HL-60/S4 treated with retinoic acid at 250 ng/mL for 4 days and 3 days (cell line): Measurements from ENCODE around the gene SGK2.
"Not testable (repeated sequence)": the region's sequence is repeated elsewhere in the genome, so short reads cannot be mapped to it uniquely, and the experiment has no call there.

Experiments
- in situ Hi-C: fragments of 300-500 bp; cut with MboI; formaldehyde crosslinking; loops from 2 replicates; pipeline ENCODE4 v1.7.0; 2022; ENCODE audit warnings: low sequenced_read_pairs

Gene SGK2

DNA sequence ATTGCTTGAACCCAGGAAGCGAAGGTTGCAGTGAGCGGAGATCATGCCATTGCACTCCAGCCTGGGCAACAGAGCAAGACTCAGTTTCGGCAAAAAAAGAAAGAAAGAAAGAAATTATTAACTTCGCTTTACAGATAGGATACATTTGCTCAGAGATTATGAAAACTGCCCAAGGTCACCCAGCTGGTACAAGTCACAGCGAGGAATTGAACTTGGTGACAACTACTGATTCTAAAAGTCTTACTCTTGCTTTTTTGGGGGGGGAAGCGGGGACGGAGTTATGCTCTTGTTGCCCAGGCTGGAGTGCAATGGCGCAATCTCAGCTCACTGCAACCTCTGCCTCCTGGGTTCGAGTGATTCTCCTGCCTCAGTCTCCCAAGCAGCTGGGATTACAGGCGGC lies 29.7 kb downstream of the SGK2 start:
- in situ Hi-C loops = not testable (repeated sequence)

DNA sequence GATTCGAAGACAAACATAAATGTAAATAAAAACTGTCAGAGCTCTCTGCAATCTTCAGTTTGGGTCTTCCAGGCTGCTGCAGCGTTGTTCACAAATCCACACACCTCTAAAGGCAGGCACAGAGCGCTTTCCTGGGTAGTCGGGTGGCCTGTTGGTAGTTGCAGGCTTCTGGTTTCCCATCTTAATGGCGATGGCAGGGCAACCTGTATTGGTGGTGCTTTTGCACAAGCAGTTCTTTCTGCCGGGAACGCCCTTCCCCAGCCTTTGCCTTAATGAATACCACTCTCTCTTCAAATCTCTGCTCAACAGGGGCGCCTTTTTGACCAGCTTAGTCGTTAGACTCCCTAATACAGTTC lies 31.2 kb downstream of the SGK2 start:
- in situ Hi-C loops = no loop called here

DNA sequence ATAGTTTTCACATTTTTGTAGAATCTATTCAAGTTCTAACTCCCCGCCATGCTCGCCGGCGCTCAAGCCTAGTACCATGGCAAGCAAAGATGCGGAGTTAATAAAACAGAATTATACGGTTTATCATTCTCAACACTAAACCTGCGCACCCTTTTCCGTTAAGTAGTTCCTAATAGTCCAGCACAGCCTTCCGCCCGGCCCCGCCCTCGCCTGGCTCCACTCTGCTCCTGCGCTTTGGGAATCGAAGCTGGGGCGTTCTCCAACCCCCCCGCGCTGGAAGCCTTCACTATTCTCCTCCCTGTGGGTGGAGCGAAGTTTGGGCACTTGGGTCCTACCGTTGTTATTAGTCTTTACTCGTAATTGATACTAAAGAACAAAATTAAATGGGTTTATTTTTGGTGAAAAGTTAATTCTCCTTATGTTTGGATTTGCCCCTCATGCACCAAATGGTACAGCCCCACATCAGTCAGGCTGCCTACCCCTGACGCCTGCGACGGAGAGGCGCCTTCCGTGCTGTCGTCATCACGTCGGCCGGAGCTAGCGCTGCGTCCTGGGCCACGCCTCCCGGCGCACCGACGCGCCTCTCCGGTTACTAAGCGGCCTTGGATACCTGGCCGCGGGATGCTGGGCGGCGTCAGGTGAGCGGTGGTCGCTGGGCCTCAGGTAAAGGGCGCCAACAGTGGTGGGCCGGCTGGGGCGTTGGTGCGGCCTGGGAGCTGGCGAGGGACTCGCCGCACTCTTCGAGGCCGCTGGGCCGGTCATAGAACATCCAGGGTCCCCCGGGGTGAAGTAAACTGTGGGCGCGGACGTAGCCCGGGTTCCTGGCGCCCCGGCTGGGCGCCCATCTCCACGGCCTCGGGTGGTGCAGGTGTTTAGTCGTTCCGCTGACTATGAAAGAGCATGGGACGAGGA lies 31.8 kb downstream of the SGK2 start, which contains the start of gene IFT52:
Gene IFT52, plus strand, starts transcription at position 546 of the 912 bp plus-strand sequence. CDS start 3,762 bp downstream, outside the sequence.
- in situ Hi-C loops = no loop called here

DNA sequence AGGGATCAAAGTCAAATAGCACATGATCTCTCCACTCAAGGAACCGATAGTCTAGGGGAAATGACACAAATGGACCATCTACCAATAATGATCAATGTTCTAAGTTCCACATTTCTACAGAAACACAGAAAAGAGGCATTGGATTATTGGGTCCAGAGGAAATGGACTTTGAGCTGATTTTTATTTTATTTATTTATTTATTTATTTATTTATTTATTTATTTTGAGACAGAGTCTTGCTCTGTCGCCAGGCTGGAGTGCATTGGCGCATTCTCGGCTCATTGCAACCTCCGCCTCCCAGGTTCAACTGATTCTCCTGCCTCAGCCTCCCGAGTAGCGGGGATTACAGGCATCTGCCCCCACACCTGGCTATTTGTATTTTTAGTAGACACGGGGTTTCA lies 43.1 kb downstream of the SGK2 start:
- in situ Hi-C loops = not testable (repeated sequence)

DNA sequence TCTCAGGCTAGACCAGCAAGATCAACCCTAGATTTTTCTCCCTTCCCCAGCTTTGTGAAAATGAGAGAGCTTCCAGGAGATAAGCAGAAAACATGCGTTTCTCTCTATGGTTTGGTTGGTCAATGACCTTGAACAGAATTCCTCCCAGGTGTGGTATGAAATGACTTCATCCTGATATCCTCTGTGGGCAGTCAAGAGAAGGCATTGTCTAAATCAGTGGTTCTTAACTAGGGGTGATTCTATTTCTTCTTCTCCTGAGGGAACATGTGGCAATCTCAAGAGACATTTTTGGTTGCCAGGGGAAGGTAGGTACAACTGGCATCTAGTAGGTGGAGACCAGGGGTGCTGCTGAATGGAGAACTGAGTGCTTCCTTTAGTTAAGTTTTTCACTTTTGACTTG lies 44.3 kb downstream of the SGK2 start:
- in situ Hi-C loops = no loop called here

DNA sequence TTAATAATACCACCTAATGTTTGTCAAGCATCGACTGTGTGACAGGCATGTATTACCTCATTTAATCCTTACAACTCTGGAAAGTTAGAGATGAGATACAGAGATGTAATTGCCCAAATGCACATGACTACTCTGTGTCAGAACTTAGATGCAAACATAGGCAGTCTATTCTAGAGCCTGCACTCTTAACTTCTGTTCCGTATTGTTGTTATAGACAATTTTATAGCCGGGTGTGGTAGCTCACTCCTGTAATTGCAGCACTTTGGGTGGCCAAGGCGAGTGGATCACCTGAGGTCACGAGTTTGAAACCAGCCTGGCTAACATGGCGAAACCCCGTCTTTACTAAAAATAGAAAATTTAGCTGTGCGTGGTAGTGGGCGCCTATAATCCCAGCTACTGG lies 46.9 kb downstream of the SGK2 start:
- in situ Hi-C loops = no loop called here

DNA sequence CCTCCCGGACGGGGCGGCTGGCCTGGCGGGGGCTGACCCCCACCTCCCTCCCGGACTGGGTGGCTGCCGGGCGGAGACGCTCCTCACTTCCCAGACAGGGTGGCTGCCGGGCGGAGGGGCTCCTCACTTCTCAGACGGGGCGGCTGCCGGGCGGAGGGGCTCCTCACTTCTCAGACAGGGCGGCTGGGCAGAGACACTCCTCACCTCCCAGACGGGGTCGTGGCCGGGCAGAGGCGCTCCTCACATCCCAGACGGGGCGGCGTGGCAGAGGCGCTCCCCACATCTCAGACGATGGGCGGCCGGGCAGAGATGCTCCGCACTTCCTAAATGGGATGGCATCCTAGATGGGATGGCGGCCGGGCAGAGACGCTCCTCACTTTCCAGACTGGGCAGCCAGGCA lies 48.5 kb downstream of the SGK2 start:
- in situ Hi-C loops = not testable (repeated sequence)

DNA sequence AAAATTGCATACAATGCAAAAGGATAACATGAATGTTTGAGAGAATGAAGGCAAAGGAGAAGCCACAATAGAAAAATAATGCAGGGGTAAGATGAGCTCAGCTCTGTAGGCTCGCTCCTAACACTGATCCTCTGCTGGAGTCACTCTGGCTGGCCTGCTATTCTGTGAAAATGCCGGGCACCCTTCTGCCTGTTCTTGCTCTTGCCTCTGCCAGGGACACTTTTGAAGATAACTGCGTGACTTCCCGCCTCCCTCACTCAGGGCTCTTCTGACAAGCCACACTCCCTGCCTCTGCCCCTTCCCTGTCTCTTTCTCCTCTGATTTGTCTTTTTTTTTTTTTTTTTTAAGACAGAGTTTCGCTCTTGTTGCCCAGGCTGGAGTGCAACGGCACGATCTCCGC lies 72.8 kb downstream of the SGK2 start:
- in situ Hi-C loops = no loop called here
